ACHN (cell line): ENCODE data around the gene NYAP2.

Source experiments
- DNase-seq: peaks from one replicate; pipeline ENCODE4 v3.0.0-alpha.2; 2015
- in situ Hi-C: cut with HindIII; loops from 2 replicates; pipeline ENCODE4 v1.10.0; 2017; ENCODE audit warnings: low sequenced_read_pairs, low pct_ligation_motif_present, low pct_unique_long_range_greater_than_20kb

Gene NYAP2

GRCh38 chr2:225660262-225661131 lies 261.0 kb downstream of the NYAP2 start:
- peak; percentile 67 for DNase-seq
- in situ Hi-C loops = no loop called here

- no peak for DNase-seq
- in situ Hi-C loops = no loop called here
These were observed 262.6 kb downstream of the NYAP2 start for GRCh38 chr2:225662101-225662500.

GRCh38 chr2:225667445-225667844 lies 267.9 kb downstream of the NYAP2 start:
- in situ Hi-C loops = no loop called here
- DNase-seq = no peak

GRCh38 chr2:225668606-225669266 lies 269.2 kb downstream of the NYAP2 start:
- in situ Hi-C loops = no loop called here

GRCh38 chr2:225670111-225670974 lies 270.8 kb downstream of the NYAP2 start:
- in situ Hi-C loops = no loop called here
- DNase-seq = peak; percentile 46

More at GRCh38 chr2:225668606-225669266, 269.2 kb downstream of the NYAP2 start:
- DNase-seq = peak; percentile 64

GRCh38 chr2:225678792-225679191 lies 279.3 kb downstream of the NYAP2 start:
- DNase-seq = no peak
- in situ Hi-C loops = no loop called here

- DNase-seq = no peak
- in situ Hi-C loops = no loop called here
These were observed 283.7 kb downstream of the NYAP2 start for GRCh38 chr2:225683258-225683657.

GRCh38 chr2:225690153-225690552 lies 290.6 kb downstream of the NYAP2 start:
- DNase-seq = no peak
- in situ Hi-C loops = no loop called here

- in situ Hi-C loops = no loop called here
- no peak for DNase-seq
These were observed 292.2 kb downstream of the NYAP2 start for GRCh38 chr2:225691711-225692110.

GRCh38 chr2:225693259-225693658 lies 293.7 kb downstream of the NYAP2 start:
- no peak for DNase-seq
- in situ Hi-C loops = no loop called here

- in situ Hi-C loops = no loop called here
- DNase-seq = no peak
These were observed 295.2 kb downstream of the NYAP2 start for GRCh38 chr2:225694664-225695063.

GRCh38 chr2:225697936-225698335 lies 298.4 kb downstream of the NYAP2 start:
- DNase-seq = no peak
- in situ Hi-C loops = no loop called here
